HPDE6-E6E7 (cell line): ENCODE results near the gene HTD2.

Experiments used
- DNase-seq: peaks from one replicate; pipeline ENCODE4 v3.0.0; 2011; ENCODE audit warnings: missing footprints; ENCODE audit errors: extremely low spot score

HTD2 gene

GRCh38 chr3:58358808-58359207 lies 52.5 kb downstream of the HTD2 start:
- no peak for DNase-seq

- no peak for DNase-seq
Observed at GRCh38 chr3:58359621-58360020, 53.3 kb downstream of the HTD2 start.

GRCh38 chr3:58361866-58362265 lies 55.5 kb downstream of the HTD2 start:
- DNase-seq: no peak

GRCh38 chr3:58366699-58367098 lies 60.4 kb downstream of the HTD2 start:
- no peak for DNase-seq

GRCh38 chr3:58369038-58369437 lies 62.7 kb downstream of the HTD2 start:
- no peak for DNase-seq
